ENCODE results near the gene CXCL5. TPM values are rescaled to one million over a fixed set of nuclear protein-coding genes. Genes with fewer than 3 reads are reported as not detected.

Gene CXCL5
- total and polyA plus RNA-seq, 2 of the 4 experiments (the other 2 are of a cell fraction) = 0.14 TPM; not detected in 1

DNA sequence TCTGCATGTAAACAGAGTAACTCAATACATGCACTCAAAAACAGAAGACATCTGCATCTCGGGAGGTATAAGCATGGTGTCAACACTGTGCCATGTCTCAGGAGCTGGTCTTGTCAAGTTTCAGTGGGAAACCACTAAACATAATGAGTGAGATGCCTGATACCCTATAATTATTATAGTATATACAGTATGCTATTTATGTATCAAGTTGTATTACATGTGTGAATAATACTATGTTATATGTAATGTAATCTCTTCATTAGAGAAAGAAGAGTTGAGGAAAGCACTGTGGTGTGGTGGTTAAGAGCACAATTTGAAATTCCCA lies 13.0 kb downstream of the CXCL5 start:
- H3K18ac ChIP-seq (ENCODE audit: low read depth, low read length) = no peak overlapping the region
- no peak overlapping the region for H2BK20ac ChIP-seq (ENCODE audit: low read depth, low read length)
- WGBS, 2 experiments (ENCODE audit: extremely low coverage in 2 of 2, insufficient read length in 1 of 2) = no CpG with 5 or more reads among the region's 1 CpG
- H3K56ac ChIP-seq (ENCODE audit: extremely low read depth, insufficient read depth, low read length) = no peak overlapping the region
- no peak overlapping the region for H2BK15ac ChIP-seq (ENCODE audit: low read depth, low read length)
- H4K91ac ChIP-seq (ENCODE audit: insufficient read depth, low read depth, low read length) = no peak overlapping the region
- DNase-seq = no peak
- H3K36me3 ChIP-seq (ENCODE audit: control insufficient read depth, insufficient read depth, low read length) = no peaks in the 10 kb centered on the region
- H3K14ac ChIP-seq (replicated peaks; ENCODE audit: low read depth, low read length) = no peak overlapping the region
- no peak overlapping the region for H3K27ac ChIP-seq (ENCODE audit: insufficient read depth, low read length)
- dilution Hi-C loops (cut with HindIII; ENCODE audit: low sequenced_read_pairs, unreplicated experiment) = no loop called here
- no peak overlapping the region for H2AFZ ChIP-seq (replicated peaks; ENCODE audit: low read length, poor library complexity)
- no peak overlapping the region for H3K4me2 ChIP-seq (ENCODE audit: low read depth, low read length)
- no peak overlapping the region for H3K4me3 ChIP-seq (ENCODE audit: insufficient read depth, low read depth, low read length)
- no peak overlapping the region for H3K23ac ChIP-seq (ENCODE audit: low read depth, low read length)
- no peak overlapping the region for H2AK9ac ChIP-seq (replicated peaks; ENCODE audit: low read depth, low read length, poor library complexity)
- no peak overlapping the region for H3K4ac ChIP-seq (ENCODE audit: low read depth, low read length)
- no peak overlapping the region for H3K9ac ChIP-seq (ENCODE audit: low read depth, low read length)
- H2BK120ac ChIP-seq (ENCODE audit: low read depth, low read length) = no peak overlapping the region
- H2AK5ac ChIP-seq (ENCODE audit: low read depth, low read length) = no peak overlapping the region
- BruUV-seq (replicated peaks) = no TSS peak
- H4K8ac ChIP-seq (ENCODE audit: low read depth in 2 of 2, low read length in 2 of 2) = no peak overlapping the region
- no peaks in the 10 kb centered on the region for H3K79me1 ChIP-seq (ENCODE audit: low read depth in 1 of 2, low read length in 2 of 2)
- POLR2A ChIA-PET (ENCODE audit: unreplicated experiment) = no interaction called here
- CTCF ChIA-PET = no interaction called here
- no peak overlapping the region for H2BK5ac ChIP-seq (ENCODE audit: low read depth, low read length, poor library complexity, severe bottlenecking)
- H3K27me3 ChIP-seq (ENCODE audit: control insufficient read depth, insufficient read depth, low read length) = peaks cover 7% of the 10 kb centered on the region
- no peak overlapping the region for H4K5ac ChIP-seq (ENCODE audit: low read depth, low read length)
- TF ChIP-seq MXI1 (IDR thresholded peaks at IDR 0.05; ENCODE audit: borderline replicate concordance, low read depth, low read length) = no peak
- TF ChIP-seq MAFK (IDR thresholded peaks at IDR 0.05; ENCODE audit: low read depth, low read length) = no peak
- TF ChIP-seq, protein P1, sequence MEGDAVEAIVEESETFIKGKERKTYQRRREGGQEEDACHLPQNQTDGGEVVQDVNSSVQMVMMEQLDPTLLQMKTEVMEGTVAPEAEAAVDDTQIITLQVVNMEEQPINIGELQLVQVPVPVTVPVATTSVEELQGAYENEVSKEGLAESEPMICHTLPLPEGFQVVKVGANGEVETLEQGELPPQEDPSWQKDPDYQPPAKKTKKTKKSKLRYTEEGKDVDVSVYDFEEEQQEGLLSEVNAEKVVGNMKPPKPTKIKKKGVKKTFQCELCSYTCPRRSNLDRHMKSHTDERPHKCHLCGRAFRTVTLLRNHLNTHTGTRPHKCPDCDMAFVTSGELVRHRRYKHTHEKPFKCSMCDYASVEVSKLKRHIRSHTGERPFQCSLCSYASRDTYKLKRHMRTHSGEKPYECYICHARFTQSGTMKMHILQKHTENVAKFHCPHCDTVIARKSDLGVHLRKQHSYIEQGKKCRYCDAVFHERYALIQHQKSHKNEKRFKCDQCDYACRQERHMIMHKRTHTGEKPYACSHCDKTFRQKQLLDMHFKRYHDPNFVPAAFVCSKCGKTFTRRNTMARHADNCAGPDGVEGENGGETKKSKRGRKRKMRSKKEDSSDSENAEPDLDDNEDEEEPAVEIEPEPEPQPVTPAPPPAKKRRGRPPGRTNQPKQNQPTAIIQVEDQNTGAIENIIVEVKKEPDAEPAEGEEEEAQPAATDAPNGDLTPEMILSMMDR (conservative IDR thresholded peaks at IDR 0.05; ENCODE audit: low read depth, low read length) = no peak
- TF ChIP-seq, protein P2, sequence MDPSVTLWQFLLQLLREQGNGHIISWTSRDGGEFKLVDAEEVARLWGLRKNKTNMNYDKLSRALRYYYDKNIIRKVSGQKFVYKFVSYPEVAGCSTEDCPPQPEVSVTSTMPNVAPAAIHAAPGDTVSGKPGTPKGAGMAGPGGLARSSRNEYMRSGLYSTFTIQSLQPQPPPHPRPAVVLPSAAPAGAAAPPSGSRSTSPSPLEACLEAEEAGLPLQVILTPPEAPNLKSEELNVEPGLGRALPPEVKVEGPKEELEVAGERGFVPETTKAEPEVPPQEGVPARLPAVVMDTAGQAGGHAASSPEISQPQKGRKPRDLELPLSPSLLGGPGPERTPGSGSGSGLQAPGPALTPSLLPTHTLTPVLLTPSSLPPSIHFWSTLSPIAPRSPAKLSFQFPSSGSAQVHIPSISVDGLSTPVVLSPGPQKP (IDR thresholded peaks at IDR 0.05; ENCODE audit: borderline replicate concordance, low read depth, low read length) = no peak
- no peak for TF ChIP-seq FOS (IDR thresholded peaks at IDR 0.05; ENCODE audit: low read depth, low read length)
- TF ChIP-seq, protein P3, sequence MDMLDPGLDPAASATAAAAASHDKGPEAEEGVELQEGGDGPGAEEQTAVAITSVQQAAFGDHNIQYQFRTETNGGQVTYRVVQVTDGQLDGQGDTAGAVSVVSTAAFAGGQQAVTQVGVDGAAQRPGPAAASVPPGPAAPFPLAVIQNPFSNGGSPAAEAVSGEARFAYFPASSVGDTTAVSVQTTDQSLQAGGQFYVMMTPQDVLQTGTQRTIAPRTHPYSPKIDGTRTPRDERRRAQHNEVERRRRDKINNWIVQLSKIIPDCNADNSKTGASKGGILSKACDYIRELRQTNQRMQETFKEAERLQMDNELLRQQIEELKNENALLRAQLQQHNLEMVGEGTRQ (IDR thresholded peaks at IDR 0.05; ENCODE audit: low read depth, low read length) = no peak
- no peak for TF ChIP-seq SMC3 (IDR thresholded peaks at IDR 0.05; ENCODE audit: low read depth, low read length)
- TF ChIP-seq RCOR1 (IDR thresholded peaks at IDR 0.05; ENCODE audit: insufficient replicate concordance, low read length) = no peak
- no peak for TF ChIP-seq BHLHE40 (IDR thresholded peaks at IDR 0.05; ENCODE audit: low read depth, low read length)
- no peak for TF ChIP-seq CEBPB (IDR thresholded peaks at IDR 0.05; ENCODE audit: low read depth, low read length)
- no peak for TF ChIP-seq POLR2A (IDR thresholded peaks at IDR 0.05; ENCODE audit: low read depth, low read length)
- no peak for TF ChIP-seq NFE2L2 (IDR thresholded peaks at IDR 0.05; ENCODE audit: low read depth, low read length)
- no peak for TF ChIP-seq CHD1 (IDR thresholded peaks at IDR 0.05; ENCODE audit: low read depth, low read length)
- TF ChIP-seq RAD21 (IDR thresholded peaks at IDR 0.05; ENCODE audit: low read length) = no peak
- no peak for TF ChIP-seq MAZ (IDR thresholded peaks at IDR 0.05; ENCODE audit: borderline replicate concordance, low read depth, low read length)
- TF ChIP-seq RFX5 (IDR thresholded peaks at IDR 0.05; ENCODE audit: low read depth, low read length) = no peak
- ATAC-seq (ENCODE audit: low read depth) = no peak
- intact Hi-C loops (cut with micrococcal nuclease) = no loop called here
- H4K20me1 ChIP-seq (ENCODE audit: insufficient read depth, low read length) = no peaks in the 10 kb centered on the region
- H3K4me1 ChIP-seq (ENCODE audit: control insufficient read depth, insufficient read depth, low read length) = no peaks in the 10 kb centered on the region
- in situ Hi-C loops (cut with MboI; ENCODE audit: low sequenced_read_pairs) = no loop called here
- H3K9me1 ChIP-seq (ENCODE audit: insufficient read depth, low read length) = peaks cover 3% of the 10 kb centered on the region; the same call in 1 of the 2 replicates
- no peaks in the 10 kb centered on the region for H3K9me3 ChIP-seq (ENCODE audit: control insufficient read depth, insufficient read depth, low read length)
